ENCODE measurements around the gene F3. TPM values are rescaled to one million over a fixed set of nuclear protein-coding genes. Genes with fewer than 3 reads are reported as not detected.

F3 gene
- total RNA-seq, 2 experiments from 2014 or later = not detected

- no peak for ATAC-seq
- H3K27ac Mint-ChIP-seq = no peak overlapping the region
- TF ChIP-seq CTCF (IDR thresholded peaks at IDR 0.05) = no peak
- intact Hi-C loops (cut with micrococcal nuclease) = loop anchor here (10.0 kb wide), 1 partner anchor 282 kb away; no protein-coding TSS in a partner anchor
- DNase-seq = no peak
- H3K27me3 Mint-ChIP-seq = no peaks in the 10 kb centered on the region
- no peaks in the 10 kb centered on the region for H3K9me3 Mint-ChIP-seq
- ChIA-PET CTCF (interaction anchor here (1.4 to 4.3 kb wide), 2 partner anchors 9 to 283 kb away, joined by 3 to 25 read pairs; no protein-coding TSS in a partner anchor), POLR2A (no interaction called here)
- H3K4me3 Mint-ChIP-seq = no peak overlapping the region
- peaks cover 1% of the 10 kb centered on the region for H3K36me3 Mint-ChIP-seq (ENCODE audit: low read depth)
- H3K4me1 Mint-ChIP-seq (ENCODE audit: low read depth) = no peaks in the 10 kb centered on the region
Measured at GRCh38 chr1:94522304-94522703, 19.3 kb downstream of the F3 start.

DNA sequence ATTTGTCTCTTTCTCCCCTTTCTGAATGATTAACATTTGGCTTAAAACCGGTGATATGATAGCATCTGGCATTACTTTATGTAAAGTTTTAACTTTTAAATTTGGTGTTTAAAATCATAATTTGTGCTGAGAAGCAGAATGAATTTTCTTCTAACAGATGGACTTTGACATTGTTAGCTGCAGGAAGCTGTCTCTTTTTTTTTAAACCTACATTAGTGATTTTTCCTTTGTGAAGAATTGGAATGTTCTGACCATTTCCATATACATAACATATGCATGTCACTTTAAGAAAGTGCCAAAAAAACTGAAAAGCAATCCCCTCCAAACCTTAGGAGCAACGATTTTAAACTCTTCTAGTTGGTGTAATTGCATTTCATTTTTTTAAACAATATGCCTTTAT, 22.2 kb downstream of the F3 start:
- H3K4me3 Mint-ChIP-seq = no peak overlapping the region

GRCh38 chr1:94515296-94515947, 26.1 kb downstream of the F3 start:
- ChIA-PET CTCF (interaction anchor here (1.6 to 2.3 kb wide), 2 partner anchors 12 to 287 kb away, joined by 4 to 5 read pairs; no protein-coding TSS in a partner anchor), POLR2A (no interaction called here)
- ATAC-seq (no peak), DNase-seq (no peak)
- Mint-ChIP-seq H3K9me3 (no peaks in the 10 kb centered on the region), H3K4me1 (ENCODE audit: low read depth) (no peaks in the 10 kb centered on the region), H3K4me3 (no peak overlapping the region), H3K27ac (no peak overlapping the region), H3K36me3 (ENCODE audit: low read depth) (peaks cover 6% of the 10 kb centered on the region), H3K27me3 (no peaks in the 10 kb centered on the region)
- no peak for TF ChIP-seq CTCF (IDR thresholded peaks at IDR 0.05)
- intact Hi-C loops (cut with micrococcal nuclease) = no loop called here

More for the DNA sequence above, 22.2 kb downstream of the F3 start:
- Mint-ChIP-seq H3K4me1 (ENCODE audit: low read depth) (no peaks in the 10 kb centered on the region), H3K36me3 (ENCODE audit: low read depth) (peaks cover 1% of the 10 kb centered on the region), H3K9me3 (no peaks in the 10 kb centered on the region), H3K27ac (no peak overlapping the region), H3K27me3 (no peaks in the 10 kb centered on the region)
- no peak for TF ChIP-seq CTCF (IDR thresholded peaks at IDR 0.05)
- CTCF ChIA-PET = interaction anchor here (1.7 to 4.3 kb wide), 2 partner anchors 9 to 286 kb away, joined by 5 to 25 read pairs; no protein-coding TSS in a partner anchor
- POLR2A ChIA-PET = no interaction called here
- intact Hi-C loops (cut with micrococcal nuclease) = no loop called here
- DNase-seq (no peak), ATAC-seq (no peak)

- intact Hi-C loops (cut with micrococcal nuclease) = no loop called here
- Mint-ChIP-seq H3K27me3 (no peaks in the 10 kb centered on the region), H3K4me3 (no peak overlapping the region), H3K4me1 (ENCODE audit: low read depth) (no peaks in the 10 kb centered on the region), H3K9me3 (no peaks in the 10 kb centered on the region), H3K36me3 (ENCODE audit: low read depth) (peaks cover 11% of the 10 kb centered on the region), H3K27ac (no peak overlapping the region)
- ATAC-seq = peak; percentile 37
- peak; percentile 35 for TF ChIP-seq CTCF (IDR thresholded peaks at IDR 0.05)
- ChIA-PET POLR2A (no interaction called here), CTCF (interaction anchor here (0.7 to 1.1 kb wide), 3 partner anchors 7 to 293 kb away, joined by 3 to 6 read pairs (median 4); no protein-coding TSS in a partner anchor)
- DNase-seq = peak; percentile 24
Measured at GRCh38 chr1:94514095-94514727, 27.3 kb downstream of the F3 start.

DNA sequence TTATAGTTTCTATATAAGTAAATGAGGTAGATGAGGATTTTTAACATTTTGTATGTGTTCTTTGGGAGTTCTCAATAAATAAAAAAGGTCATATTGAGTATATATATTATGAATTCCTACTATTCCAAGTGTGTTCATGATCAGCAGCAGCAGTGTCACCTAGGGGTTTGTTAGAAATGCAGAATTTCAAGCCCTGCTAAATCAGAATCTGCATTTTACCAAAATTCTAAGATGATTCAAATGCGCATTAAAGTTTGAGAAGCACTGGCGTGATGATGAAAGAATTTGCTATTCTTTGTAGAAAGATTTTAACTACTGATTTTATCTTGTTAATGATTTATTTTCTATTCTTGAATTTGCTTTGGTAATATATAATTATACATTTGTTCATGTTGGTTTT, 28.7 kb downstream of the F3 start:
- Mint-ChIP-seq H3K9me3 (no peaks in the 10 kb centered on the region), H3K36me3 (ENCODE audit: low read depth) (peaks cover 15% of the 10 kb centered on the region), H3K27me3 (no peaks in the 10 kb centered on the region), H3K4me1 (ENCODE audit: low read depth) (no peaks in the 10 kb centered on the region), H3K27ac (no peak overlapping the region), H3K4me3 (no peak overlapping the region)
- ATAC-seq (no peak), DNase-seq (no peak)
- POLR2A ChIA-PET = no interaction called here
- intact Hi-C loops (cut with micrococcal nuclease) = no loop called here
- CTCF ChIA-PET = interaction anchor here (1.0 to 1.1 kb wide), 2 partner anchors 9 to 293 kb away, joined by 3 to 7 read pairs; no protein-coding TSS in a partner anchor
- no peak for TF ChIP-seq CTCF (IDR thresholded peaks at IDR 0.05)

Data from activated CD8-positive, alpha-beta T cell treated with anti-CD3 and anti-CD28 coated beads for 36 hours (primary cell).